HCT116 (cell line): ENCODE results near the gene PKNOX2. TPM values are rescaled to one million over a fixed set of nuclear protein-coding genes. Genes with fewer than 3 reads are reported as not detected.

Source experiments
- ATAC-seq: fragments of 200-7000 bp; cut with Tn5 transposase; 2 replicates; pipeline ENCODE4 v1.9.1; 2020; ENCODE audit warnings: mild to moderate bottlenecking, moderate library complexity
- BruUV-seq: library from RNA; stranded (reverse); fragments of 400-500 nt; replicated peaks from 2 replicates; lab custom pipeline; 2021; lab: Mats Ljungman, UMichigan
- CTCF ChIA-PET: fragments of 300-600 bp; sonication (Branson Sonifier 250); formaldehyde crosslinking; loops from one replicate; lab custom pipeline; 2021; ENCODE audit warnings: antibody characterized with exemption; lab: Charles Lee
- POLR2A ChIA-PET: fragments of 300-600, 350-600 bp; sonication (Branson Sonifier 250); formaldehyde crosslinking; loops from one replicate; lab custom pipeline; 2021; ENCODE audit warnings: antibody characterized with exemption; lab: Charles Lee
- RAD21 ChIA-PET, 2 experiments: fragments of 300-600 bp; sonication (Branson Sonifier 250); formaldehyde crosslinking; loops; one replicate each; lab custom pipeline; 2023; ENCODE audit warnings: low total read pairs in 2 of 2; ENCODE audit not compliant: uncharacterized antibody in 2 of 2, unreplicated experiment in 2 of 2, low non-redundant PET in 1 of 2; lab: Charles Lee
- DNase-seq: peaks from one replicate; pipeline ENCODE4 v3.0.0-alpha.2; 2010; ENCODE audit warnings: low read depth, low spot score
- H2AFZ ChIP-seq: fragments of 200-600 bp; shearing (Covaris generic), sonication (generic); 2 replicates; pipeline ENCODE4 v1.6.1; 2017; ENCODE audit warnings: low read depth, mixed run types, mixed read lengths, antibody characterized with exemption, low read length; ENCODE audit not compliant: poor library complexity, severe bottlenecking
- H3K27ac ChIP-seq: 2 replicates; pipeline ENCODE4 v1.5.1; 2012; ENCODE audit warnings: low read depth, low read length
- H3K27me3 ChIP-seq: fragments of 200-600 bp; sonication (generic); 2 replicates; pipeline ENCODE4 v1.6.1; 2016; ENCODE audit warnings: mixed run types, low read length, mixed read lengths; ENCODE audit not compliant: insufficient read depth
- H3K36me3 ChIP-seq, 2 experiments: fragments of 200-500 bp in 1 of 2; fragments of 200-600 bp in 1 of 2; sonication (Bioruptor generic) in 1 of 2; sonication (generic) in 1 of 2; 2 replicates each; pipeline versions ENCODE4 v1.5.1 to v1.6.1; 2014 to 2016; ENCODE audit warnings: low read length in 2 of 2, inconsistent platforms in 1 of 2, mixed read lengths in 1 of 2, mixed run types in 1 of 2; ENCODE audit not compliant: insufficient read depth in 2 of 2, control insufficient read depth in 1 of 2
- H3K4me1 ChIP-seq, 2 experiments: fragments of 200-600 bp in 1 of 2; sonication (generic) in 1 of 2; 2 replicates each; pipeline versions ENCODE4 v1.5.1 to v1.6.1; 2012 to 2017; ENCODE audit warnings: low read length in 2 of 2, inconsistent platforms in 1 of 2, mild to moderate bottlenecking in 1 of 2, mixed read lengths in 1 of 2, mixed run types in 1 of 2, moderate library complexity in 1 of 2; ENCODE audit not compliant: insufficient read depth in 2 of 2, control insufficient read depth in 1 of 2
- H3K4me2 ChIP-seq: fragments of 200-600 bp; sonication (generic); 2 replicates; pipeline ENCODE4 v1.6.1; 2017; ENCODE audit warnings: mixed run types, low read length, mixed read lengths
- H3K4me3 ChIP-seq, 2 experiments: fragments of 200-600 bp in 1 of 2; sonication (generic) in 1 of 2; replicated peaks in 1 of 2; 2 replicates each; pipeline ENCODE4 v1.5.1; 2011 to 2016; ENCODE audit warnings: low read length in 2 of 2, control low read depth in 1 of 2, low read depth in 1 of 2, mild to moderate bottlenecking in 1 of 2, mixed read lengths in 1 of 2, mixed run types in 1 of 2
- H3K79me2 ChIP-seq: fragments of 200-600 bp; sonication (generic); 2 replicates; pipeline ENCODE4 v1.6.1; 2017; ENCODE audit warnings: mild to moderate bottlenecking, mixed run types, low read length, moderate library complexity, mixed read lengths; ENCODE audit not compliant: insufficient read depth
- H3K9ac ChIP-seq: fragments of 200-600 bp; sonication (generic); 2 replicates; pipeline ENCODE4 v1.6.1; 2016; ENCODE audit warnings: low read length, mixed read lengths
- H3K9me2 ChIP-seq: fragments of 200-600 bp; sonication (generic), shearing (Covaris generic); 2 replicates; pipeline ENCODE4 v1.6.1; 2017; ENCODE audit warnings: mixed run types, mild to moderate bottlenecking, moderate library complexity; ENCODE audit not compliant: insufficient read depth
- H3K9me3 ChIP-seq, 2 experiments: fragments of 200-500 bp in 1 of 2; fragments of 200-600 bp in 1 of 2; sonication (Bioruptor generic) in 1 of 2; sonication (generic) in 1 of 2; 2 replicates each; pipeline ENCODE4 v1.6.1; 2014 to 2017; ENCODE audit warnings: low read length in 2 of 2, mixed read lengths in 2 of 2, inconsistent platforms in 1 of 2, low read depth in 1 of 2, mild to moderate bottlenecking in 1 of 2, mixed run types in 1 of 2, moderate library complexity in 1 of 2; ENCODE audit not compliant: control insufficient read depth in 1 of 2, insufficient read depth in 1 of 2
- H4K20me1 ChIP-seq: fragments of 200-600 bp; sonication (generic), shearing (Covaris generic); 2 replicates; pipeline ENCODE4 v1.6.1; 2017; ENCODE audit warnings: mixed run types, mild to moderate bottlenecking, moderate library complexity; ENCODE audit not compliant: insufficient read depth
- ATF3 ChIP-seq: IDR thresholded peaks from 2 replicates; pipeline ENCODE4 v1.6.1; 2012
- CBX3 ChIP-seq: IDR thresholded peaks from 2 replicates; pipeline ENCODE4 v1.6.1; 2012; ENCODE audit warnings: low read depth
- CEBPB ChIP-seq: IDR thresholded peaks from 2 replicates; pipeline ENCODE4 v1.6.1; 2012; ENCODE audit warnings: low read depth
- CTCF ChIP-seq, 3 experiments: fragments of 200-600 bp in 1 of 3; sonication (generic) in 1 of 3; IDR thresholded peaks in 2 of 3; conservative IDR thresholded peaks in 1 of 3; 2 replicates each; pipeline ENCODE4 v1.5.1; 2012 to 2017; ENCODE audit warnings: low read depth in 2 of 3, low read length in 2 of 3, antibody characterized with exemption in 1 of 3, borderline replicate concordance in 1 of 3, control low read depth in 1 of 3, mild to moderate bottlenecking in 1 of 3, mixed read lengths in 1 of 3, mixed run types in 1 of 3, moderate library complexity in 1 of 3; ENCODE audit not compliant: insufficient read depth in 1 of 3
- EGR1 ChIP-seq: IDR thresholded peaks from 2 replicates; pipeline ENCODE4 v1.6.1; 2012; ENCODE audit warnings: low read depth
- ELF1 ChIP-seq: IDR thresholded peaks from 2 replicates; pipeline ENCODE4 v1.6.1; 2012; ENCODE audit warnings: low read depth, borderline replicate concordance
- EZH2 ChIP-seq: fragments of 200-600 bp; sonication (generic); IDR thresholded peaks from 2 replicates; pipeline ENCODE4 v1.6.1; 2017; ENCODE audit warnings: antibody characterized with exemption, mixed run types
- EZH2phosphoT487 ChIP-seq: fragments of 200-600 bp; IDR thresholded peaks from 2 replicates; pipeline ENCODE4 v1.6.1; 2018; ENCODE audit warnings: antibody characterized with exemption, borderline replicate concordance
- FOSL1 ChIP-seq: IDR thresholded peaks from 2 replicates; pipeline ENCODE4 v1.6.1; 2012; ENCODE audit warnings: low read depth
- JUND ChIP-seq: IDR thresholded peaks from 2 replicates; pipeline ENCODE4 v1.6.1; 2012
- POLR2A ChIP-seq: IDR thresholded peaks from 2 replicates; pipeline ENCODE4 v1.7.0; 2011; ENCODE audit warnings: borderline replicate concordance; ENCODE audit not compliant: insufficient read depth, insufficient read length; ENCODE audit errors: extremely low read depth
- SIN3A ChIP-seq: IDR thresholded peaks from 2 replicates; pipeline ENCODE4 v1.6.1; 2012; ENCODE audit warnings: low read depth
- SP1 ChIP-seq: IDR thresholded peaks from 2 replicates; pipeline ENCODE4 v1.6.1; 2012; ENCODE audit warnings: low read depth
- SRF ChIP-seq: IDR thresholded peaks from 2 replicates; pipeline ENCODE4 v1.6.1; 2012; ENCODE audit warnings: low read depth
- TCF7L2 ChIP-seq: IDR thresholded peaks from 2 replicates; pipeline ENCODE4 v1.7.0; 2011; ENCODE audit warnings: borderline replicate concordance, inconsistent platforms; ENCODE audit not compliant: insufficient read depth, insufficient read length; ENCODE audit errors: extremely low read depth
- YY1 ChIP-seq: IDR thresholded peaks from 2 replicates; pipeline ENCODE4 v1.6.1; 2011; ENCODE audit warnings: low read length, low read depth, moderate library complexity, mild to moderate bottlenecking; ENCODE audit not compliant: insufficient replicate concordance; ENCODE audit errors: extremely low read depth
- ZBTB33 ChIP-seq: IDR thresholded peaks from 2 replicates; pipeline ENCODE4 v1.6.1; 2011; ENCODE audit warnings: mild to moderate bottlenecking, low read length, moderate library complexity; ENCODE audit not compliant: insufficient replicate concordance; ENCODE audit errors: extremely low read depth
- ZFX ChIP-seq: fragments of 450-650 bp; IDR thresholded peaks from 2 replicates; pipeline ENCODE4 v1.6.1; 2017
- intact Hi-C: fragments of 100-400 bp; cut with micrococcal nuclease; formaldehyde crosslinking; loops from 2 replicates; pipeline ENCODE4 v1.10.0; 2022
- total RNA-seq: library from RNA; stranded (reverse); gene quantifications from one replicate; pipeline ENCODE4 v1.2.1, GENCODE V29; 2021; ENCODE audit not compliant: unreplicated experiment

PKNOX2 gene
- total RNA-seq, 1 experiment from 2014 or later = 0.20 TPM

- Histone ChIP-seq H3K9me2 (no peaks in the 10 kb centered on the region), H3K4me1 (peaks cover 0 to 3% of the 10 kb centered on the region in 2 experiments; a peak in 2 of 4 replicates), H4K20me1 (no peaks in the 10 kb centered on the region), H3K27me3 (peaks cover 22% of the 10 kb centered on the region), H2AFZ (no peak overlapping the region), H3K79me2 (no peaks in the 10 kb centered on the region), H3K27ac (no peak overlapping the region), H3K9me3 (no peaks in the 10 kb centered on the region), H3K9ac (no peak overlapping the region), H3K36me3 (no peaks in the 10 kb centered on the region), H3K4me2 (no peak overlapping the region), H3K4me3 (no peak overlapping the region)
- intact Hi-C loops = no loop called here
- POLR2A ChIA-PET = interaction anchor here (1.4 kb wide), 1 partner anchor 10 kb away, joined by 5 read pairs; no protein-coding TSS in a partner anchor
- DNase-seq (no peak), ATAC-seq (no peak)
- TF ChIP-seq CEBPB = no peak
- no peak for TF ChIP-seq POLR2A
- TF ChIP-seq YY1 = no peak
- no TSS peak for BruUV-seq
- CTCF ChIA-PET = no interaction called here
- RAD21 ChIA-PET = no interaction called here
Measured at GRCh38 chr11:125442946-125443345, 278.4 kb downstream of the PKNOX2 start.

- DNase-seq (no peak), ATAC-seq (no peak)
- Histone ChIP-seq H3K27me3 (peaks cover 16% of the 10 kb centered on the region; the same call in 1 of the 2 replicates), H3K4me2 (no peak overlapping the region), H3K36me3 (no peaks in the 10 kb centered on the region), H4K20me1 (no peaks in the 10 kb centered on the region), H3K4me3 (no peak overlapping the region), H3K9me3 (no peaks in the 10 kb centered on the region), H3K9ac (no peak overlapping the region), H3K27ac (no peak overlapping the region), H3K9me2 (no peaks in the 10 kb centered on the region), H2AFZ (no peak overlapping the region), H3K79me2 (no peaks in the 10 kb centered on the region), H3K4me1 (peaks cover 0 to 12% of the 10 kb centered on the region in 2 experiments; a peak in 2 of 4 replicates)
- ChIA-PET RAD21 (no interaction called here), POLR2A (interaction anchor here (1.4 kb wide), 1 partner anchor 11 kb away, joined by 5 read pairs; no protein-coding TSS in a partner anchor), CTCF (interaction anchor here (1.0 kb wide), 1 partner anchor 9 kb away, joined by 4 read pairs; no protein-coding TSS in a partner anchor)
- intact Hi-C loops = no loop called here
- BruUV-seq = no TSS peak
- TF ChIP-seq JUND (no peak), SRF (no peak), CTCF (IDR thresholded peaks at IDR 0.05 in 2 of 3, conservative IDR thresholded peaks at IDR 0.05 in 1 of 3; ENCODE audit: borderline replicate concordance in 1 of 3, insufficient read depth in 1 of 3, low read depth in 2 of 3, low read length in 2 of 3) (no peak), POLR2A (no peak), EZH2 (no peak), EGR1 (no peak), TCF7L2 (no peak), EZH2phosphoT487 (no peak), ATF3 (no peak), YY1 (no peak), SP1 (no peak), ZBTB33 (no peak), SIN3A (no peak), FOSL1 (no peak), ELF1 (no peak), CBX3 (no peak), ZFX (no peak)
Measured at GRCh38 chr11:125443767-125444311, 279.3 kb downstream of the PKNOX2 start.
